ENCODE measurements around the gene BNC2. TPM values are rescaled to one million over a fixed set of nuclear protein-coding genes. Genes with fewer than 3 reads are reported as not detected.

Gene BNC2
- total RNA-seq, 1 experiment from 2014 or later: not detected

DNA sequence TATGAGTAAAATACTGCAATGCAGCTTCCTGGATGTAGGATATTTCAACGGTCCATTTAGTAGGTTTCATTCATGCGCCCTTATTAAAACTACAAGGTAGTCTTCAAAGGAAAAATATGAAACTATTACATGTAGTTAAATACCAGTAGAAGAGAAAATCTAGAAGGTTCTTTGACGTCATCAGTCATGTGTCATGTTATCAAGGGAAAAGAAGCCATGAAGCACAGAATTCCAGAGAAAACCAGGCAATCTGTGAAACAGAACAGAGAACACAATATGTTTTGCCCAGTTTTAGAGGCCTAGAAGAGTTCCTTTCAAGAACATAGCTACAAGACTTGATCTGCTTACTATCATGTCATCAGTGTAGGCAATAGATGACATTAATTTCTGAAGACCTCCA, 38.4 kb downstream of the BNC2 start:
- no TSS peak for BruUV-seq (replicated peaks)
- H3K9me3 Mint-ChIP-seq (ENCODE audit: low read depth, unreplicated experiment): no peaks in the 10 kb centered on the region
- TF ChIP-seq, protein P1, sequence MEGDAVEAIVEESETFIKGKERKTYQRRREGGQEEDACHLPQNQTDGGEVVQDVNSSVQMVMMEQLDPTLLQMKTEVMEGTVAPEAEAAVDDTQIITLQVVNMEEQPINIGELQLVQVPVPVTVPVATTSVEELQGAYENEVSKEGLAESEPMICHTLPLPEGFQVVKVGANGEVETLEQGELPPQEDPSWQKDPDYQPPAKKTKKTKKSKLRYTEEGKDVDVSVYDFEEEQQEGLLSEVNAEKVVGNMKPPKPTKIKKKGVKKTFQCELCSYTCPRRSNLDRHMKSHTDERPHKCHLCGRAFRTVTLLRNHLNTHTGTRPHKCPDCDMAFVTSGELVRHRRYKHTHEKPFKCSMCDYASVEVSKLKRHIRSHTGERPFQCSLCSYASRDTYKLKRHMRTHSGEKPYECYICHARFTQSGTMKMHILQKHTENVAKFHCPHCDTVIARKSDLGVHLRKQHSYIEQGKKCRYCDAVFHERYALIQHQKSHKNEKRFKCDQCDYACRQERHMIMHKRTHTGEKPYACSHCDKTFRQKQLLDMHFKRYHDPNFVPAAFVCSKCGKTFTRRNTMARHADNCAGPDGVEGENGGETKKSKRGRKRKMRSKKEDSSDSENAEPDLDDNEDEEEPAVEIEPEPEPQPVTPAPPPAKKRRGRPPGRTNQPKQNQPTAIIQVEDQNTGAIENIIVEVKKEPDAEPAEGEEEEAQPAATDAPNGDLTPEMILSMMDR (IDR thresholded peaks at IDR 0.05; ENCODE audit: unreplicated experiment): no peak
- H3K4me3 Mint-ChIP-seq (ENCODE audit: low read depth, unreplicated experiment): no peak overlapping the region
- CTCF ChIA-PET: no interaction called here
- no peaks in the 10 kb centered on the region for H3K4me1 Mint-ChIP-seq (ENCODE audit: low read depth, unreplicated experiment)
- DNase-seq: no peak
- H3K27me3 Mint-ChIP-seq (ENCODE audit: unreplicated experiment): peaks cover 10% of the 10 kb centered on the region
- no peak overlapping the region for H3K27ac Mint-ChIP-seq (ENCODE audit: unreplicated experiment)
- H3K36me3 Mint-ChIP-seq (ENCODE audit: insufficient read depth, unreplicated experiment): no peaks in the 10 kb centered on the region
- intact Hi-C loops (cut with micrococcal nuclease; ENCODE audit: unreplicated experiment): no loop called here

DNA sequence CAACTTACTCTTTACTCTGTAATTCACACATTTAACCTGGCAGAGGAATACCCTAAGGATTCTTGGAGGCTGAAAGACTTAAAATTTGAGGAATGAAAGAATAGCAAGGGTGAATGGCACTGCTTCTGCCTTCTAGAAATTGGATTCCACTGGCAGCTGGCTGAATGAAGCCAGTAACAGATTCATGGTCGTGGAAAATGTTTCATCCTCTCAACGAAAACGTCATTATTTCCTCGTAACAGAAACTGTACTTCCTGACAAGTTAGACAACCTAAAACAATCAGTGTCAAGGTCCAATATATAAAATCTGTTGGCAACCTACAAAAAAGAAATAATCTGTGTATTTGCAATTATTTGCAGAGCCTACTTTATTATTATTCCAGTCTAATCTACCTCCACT, 39.7 kb downstream of the BNC2 start:
- no peaks in the 10 kb centered on the region for H3K4me1 Mint-ChIP-seq (ENCODE audit: low read depth, unreplicated experiment)
- BruUV-seq (replicated peaks): no TSS peak
- H3K9me3 Mint-ChIP-seq (ENCODE audit: low read depth, unreplicated experiment): no peaks in the 10 kb centered on the region
- no peak overlapping the region for H3K27ac Mint-ChIP-seq (ENCODE audit: unreplicated experiment)
- no peaks in the 10 kb centered on the region for H3K36me3 Mint-ChIP-seq (ENCODE audit: insufficient read depth, unreplicated experiment)
- no peak overlapping the region for H3K4me3 Mint-ChIP-seq (ENCODE audit: low read depth, unreplicated experiment)
- CTCF ChIA-PET: no interaction called here
- H3K27me3 Mint-ChIP-seq (ENCODE audit: unreplicated experiment): peaks cover 23% of the 10 kb centered on the region
- DNase-seq: no peak
- intact Hi-C loops (cut with micrococcal nuclease; ENCODE audit: unreplicated experiment): no loop called here
- TF ChIP-seq, protein P1 (IDR thresholded peaks at IDR 0.05; ENCODE audit: unreplicated experiment): no peak

- Mint-ChIP-seq H3K4me1 (ENCODE audit: low read depth, unreplicated experiment) (no peaks in the 10 kb centered on the region), H3K36me3 (ENCODE audit: insufficient read depth, unreplicated experiment) (no peaks in the 10 kb centered on the region), H3K27me3 (ENCODE audit: unreplicated experiment) (peaks cover 26% of the 10 kb centered on the region), H3K9me3 (ENCODE audit: low read depth, unreplicated experiment) (no peaks in the 10 kb centered on the region), H3K4me3 (ENCODE audit: low read depth, unreplicated experiment) (no peak overlapping the region), H3K27ac (ENCODE audit: unreplicated experiment) (no peak overlapping the region)
- TF ChIP-seq, protein P1 (IDR thresholded peaks at IDR 0.05; ENCODE audit: unreplicated experiment): no peak
- CTCF ChIA-PET: interaction anchor here (0.5 to 0.6 kb wide), 2 partner anchors 39 to 150 kb away, joined by 4 to 8 read pairs; no protein-coding TSS in a partner anchor
- intact Hi-C loops (cut with micrococcal nuclease; ENCODE audit: unreplicated experiment): no loop called here
- DNase-seq: no peak
- BruUV-seq (replicated peaks): no TSS peak
Observed at GRCh38 chr9:16828340-16829281, 41.9 kb downstream of the BNC2 start.

- DNase-seq: no peak
- no TSS peak for BruUV-seq (replicated peaks)
- intact Hi-C loops (cut with micrococcal nuclease; ENCODE audit: unreplicated experiment): no loop called here
- no peak overlapping the region for H3K27ac Mint-ChIP-seq (ENCODE audit: unreplicated experiment)
- H3K27me3 Mint-ChIP-seq (ENCODE audit: unreplicated experiment): peaks cover 26% of the 10 kb centered on the region
- no peaks in the 10 kb centered on the region for H3K36me3 Mint-ChIP-seq (ENCODE audit: insufficient read depth, unreplicated experiment)
- H3K4me1 Mint-ChIP-seq (ENCODE audit: low read depth, unreplicated experiment): no peaks in the 10 kb centered on the region
- no peaks in the 10 kb centered on the region for H3K9me3 Mint-ChIP-seq (ENCODE audit: low read depth, unreplicated experiment)
- CTCF ChIA-PET: no interaction called here
- no peak overlapping the region for H3K4me3 Mint-ChIP-seq (ENCODE audit: low read depth, unreplicated experiment)
- TF ChIP-seq, protein P1 (IDR thresholded peaks at IDR 0.05; ENCODE audit: unreplicated experiment): no peak
Observed at GRCh38 chr9:16825971-16826625, 44.4 kb downstream of the BNC2 start.

All from Calu3 (cell line).